ENCODE data around the gene KIAA1671.

The KIAA1671 gene

DNA sequence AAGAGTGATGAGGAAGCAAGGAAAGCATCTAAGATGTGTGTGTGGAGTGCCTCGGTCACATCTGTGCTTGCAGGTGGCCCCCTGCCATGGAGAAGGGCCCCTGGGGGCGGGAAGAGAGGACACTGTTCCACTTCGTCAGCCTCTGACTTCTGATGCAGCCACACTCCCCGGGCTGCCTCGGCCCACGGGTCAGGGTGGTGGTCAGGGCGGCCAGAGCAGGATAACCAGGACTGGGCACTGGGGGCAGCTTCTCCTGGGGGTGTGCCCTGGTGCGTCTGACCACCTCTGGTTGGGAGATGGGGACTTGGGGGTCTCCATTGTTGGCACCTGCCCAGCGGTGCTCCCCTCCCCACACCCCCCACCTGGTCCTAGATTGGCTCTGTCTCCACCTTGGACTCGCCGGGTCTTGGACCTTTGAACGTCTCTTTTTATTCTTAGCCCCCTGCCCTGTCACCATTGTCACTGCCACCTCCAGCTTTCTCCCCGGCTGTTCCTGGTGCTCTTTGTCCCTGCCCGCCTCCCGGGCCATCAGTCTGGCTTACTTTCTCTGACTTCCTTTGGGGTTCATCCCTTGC is 114.4 kb downstream of the KIAA1671 start:
- DNase-seq (ENCODE audit: low read depth in 3 of 3, low spot score in 1 of 3), result no peak

DNA sequence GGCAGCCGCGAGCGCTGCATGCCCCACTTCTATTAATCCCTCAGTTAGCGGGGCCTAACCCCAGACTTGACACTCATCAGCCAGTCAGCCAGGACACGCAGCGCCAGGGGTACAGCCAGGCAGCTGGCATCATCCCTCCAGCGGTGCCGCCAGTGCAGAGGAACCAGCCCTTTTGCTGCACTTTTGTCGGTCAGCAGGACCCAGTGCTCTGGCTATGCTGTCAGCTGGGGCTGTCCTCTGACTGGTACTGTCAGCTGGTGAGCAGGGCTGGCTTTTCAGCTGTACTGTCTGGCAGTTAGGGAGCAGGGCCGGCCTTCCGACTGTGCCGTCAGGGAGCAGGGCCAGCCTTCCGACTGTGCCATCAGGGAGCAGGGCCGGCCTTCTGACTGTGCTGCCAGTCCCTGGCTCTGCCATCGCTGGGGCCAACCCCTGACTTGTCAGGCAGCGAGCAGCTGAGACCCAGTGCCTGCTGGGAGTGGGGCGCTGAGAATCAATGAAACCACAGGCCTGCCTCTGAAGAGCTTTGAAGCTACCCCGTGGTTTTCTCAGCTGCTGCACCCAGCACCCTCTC is 115.4 kb downstream of the KIAA1671 start:
- DNase-seq (ENCODE audit: low read depth in 3 of 3, low spot score in 1 of 3), result peak; percentile 42 to 72 (median 68)

DNA sequence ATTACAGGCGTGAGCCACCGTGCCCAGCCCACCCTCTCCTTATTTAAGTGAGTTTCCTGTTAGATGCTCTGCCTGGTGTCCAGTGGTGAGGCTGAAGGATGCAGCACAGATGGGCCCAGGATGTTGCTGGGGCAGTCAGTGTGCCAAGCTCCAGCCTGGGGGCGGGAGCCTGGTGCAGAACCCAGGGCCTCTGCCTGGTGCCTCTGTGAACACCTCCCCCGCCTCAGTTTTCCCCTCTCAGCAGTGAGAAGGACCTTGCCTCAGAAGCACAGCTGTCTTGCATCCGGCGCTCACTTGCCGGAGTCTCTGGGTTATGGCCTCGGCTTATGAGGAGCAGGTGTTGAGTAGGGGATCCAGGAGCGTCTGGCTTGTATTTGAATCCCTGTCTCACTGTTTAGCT is 116.2 kb downstream of the KIAA1671 start:
- DNase-seq (ENCODE audit: low read depth in 3 of 3, low spot score in 1 of 3), result no peak

DNA sequence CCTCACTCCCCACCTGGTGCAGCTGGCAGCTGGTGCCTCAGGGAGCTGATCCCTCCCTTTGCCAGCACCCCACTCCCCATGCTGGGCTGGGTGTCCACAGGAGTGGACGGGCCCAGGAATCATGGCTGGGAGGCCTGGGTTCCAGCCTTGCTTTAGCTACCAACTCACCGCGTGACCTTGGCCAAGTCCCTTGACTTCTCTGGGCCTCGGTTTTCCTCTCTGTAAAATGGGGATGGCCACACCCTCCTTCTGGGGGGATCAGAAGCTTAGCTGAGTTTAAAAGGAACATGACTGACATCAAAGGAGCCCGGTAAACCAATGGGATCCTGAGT is 116.9 kb downstream of the KIAA1671 start:
- DNase-seq (ENCODE audit: low read depth in 3 of 3, low spot score in 1 of 3), result no peak

DNA sequence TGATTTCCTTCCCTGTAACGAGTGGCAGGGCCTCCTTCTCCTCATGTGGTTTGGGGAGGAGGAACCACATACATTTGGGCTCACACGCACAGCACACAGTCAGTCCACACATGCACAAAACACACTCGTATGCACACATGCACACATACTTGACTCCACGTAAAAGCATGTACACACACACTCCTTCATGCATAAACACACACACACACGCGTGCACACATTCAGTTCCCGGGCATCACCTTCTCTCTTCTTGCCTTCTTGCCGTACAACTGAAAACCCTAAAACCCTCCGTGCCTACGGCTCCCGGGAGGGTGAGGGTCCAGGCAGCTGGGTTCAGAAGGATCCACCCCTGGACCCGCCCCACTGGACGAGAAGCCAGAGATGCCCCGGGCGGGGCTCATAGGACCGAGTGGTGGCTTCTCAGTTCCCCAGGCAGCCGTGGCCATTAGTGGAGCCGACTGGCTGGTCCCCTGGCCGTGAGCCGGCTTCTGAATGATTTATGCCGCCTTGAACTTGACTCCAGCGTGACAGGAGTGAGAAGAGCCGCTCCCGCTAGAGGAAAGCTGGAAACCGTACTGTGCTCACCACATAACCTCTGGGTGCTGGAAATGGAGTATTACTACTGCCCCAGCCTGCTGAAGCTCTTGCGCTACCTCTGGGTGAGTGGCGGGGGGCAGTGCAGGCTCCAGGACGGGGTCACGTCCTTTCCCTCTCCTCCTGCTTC is 117.4 kb downstream of the KIAA1671 start:
- DNase-seq (ENCODE audit: low read depth in 3 of 3, low spot score in 1 of 3), result no peak

DNA sequence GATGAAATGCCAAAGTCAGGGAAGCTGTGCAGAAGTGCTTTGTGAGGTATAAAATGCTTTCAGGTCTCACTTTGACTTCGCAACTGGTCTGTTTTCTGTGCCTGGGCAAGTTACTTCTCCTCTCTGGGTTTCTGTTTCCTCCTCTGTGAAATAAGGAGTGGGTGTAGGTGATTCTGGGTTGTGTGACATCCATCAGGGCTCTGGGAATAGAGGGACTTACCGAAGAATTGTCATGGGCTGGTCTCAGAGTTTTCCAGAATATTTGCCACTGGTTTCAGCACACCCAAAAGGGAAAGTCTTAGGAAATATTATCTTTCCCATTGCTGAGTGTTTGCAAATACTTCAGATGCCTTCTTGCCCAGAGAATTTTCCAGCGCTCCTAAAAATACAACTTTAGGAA is 118.4 kb downstream of the KIAA1671 start:
- DNase-seq (ENCODE audit: low read depth in 3 of 3, low spot score in 1 of 3), result no peak

DNA sequence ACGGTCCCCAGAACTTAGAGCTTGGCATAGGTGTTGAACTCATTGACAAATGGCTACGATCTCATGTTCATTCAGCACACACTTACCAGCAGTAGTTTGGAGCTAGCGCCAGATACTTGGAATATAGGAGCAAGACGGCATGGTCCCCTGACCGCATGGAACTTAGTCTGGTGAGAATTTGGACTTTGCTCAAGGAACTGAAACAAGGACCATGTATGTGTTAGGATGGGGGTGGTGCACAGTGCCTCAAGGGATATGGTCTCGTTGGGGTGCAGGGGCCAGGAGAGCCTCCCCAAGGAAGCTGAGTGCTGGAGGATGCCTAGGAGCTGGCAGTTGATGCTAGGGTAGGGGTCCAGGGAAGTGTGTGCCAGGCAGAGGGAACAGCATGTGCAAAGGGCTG is 119.2 kb downstream of the KIAA1671 start:
- DNase-seq (ENCODE audit: low read depth in 3 of 3, low spot score in 1 of 3), result no peak

DNA sequence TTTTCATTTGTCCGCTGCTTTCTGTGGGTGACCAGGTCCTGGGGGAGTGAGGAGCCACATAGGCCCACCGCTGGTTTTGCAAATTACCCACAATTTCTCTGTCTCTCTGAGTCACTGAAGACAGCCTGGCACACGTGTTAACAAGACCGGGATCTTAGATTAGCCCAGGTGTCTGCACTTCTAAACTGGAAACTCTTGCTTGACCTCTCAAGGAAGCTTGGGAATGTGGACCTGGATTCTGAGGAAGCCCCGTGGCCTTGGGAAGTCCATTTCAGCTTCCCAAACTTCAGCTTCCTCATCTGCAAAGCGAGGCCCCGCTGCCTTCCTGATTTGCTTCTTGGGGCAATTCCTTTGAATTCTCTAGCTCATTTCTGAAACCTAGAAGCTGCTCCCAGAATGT is 119.9 kb downstream of the KIAA1671 start:
- DNase-seq (ENCODE audit: low read depth in 3 of 3, low spot score in 1 of 3), result no peak

DNA sequence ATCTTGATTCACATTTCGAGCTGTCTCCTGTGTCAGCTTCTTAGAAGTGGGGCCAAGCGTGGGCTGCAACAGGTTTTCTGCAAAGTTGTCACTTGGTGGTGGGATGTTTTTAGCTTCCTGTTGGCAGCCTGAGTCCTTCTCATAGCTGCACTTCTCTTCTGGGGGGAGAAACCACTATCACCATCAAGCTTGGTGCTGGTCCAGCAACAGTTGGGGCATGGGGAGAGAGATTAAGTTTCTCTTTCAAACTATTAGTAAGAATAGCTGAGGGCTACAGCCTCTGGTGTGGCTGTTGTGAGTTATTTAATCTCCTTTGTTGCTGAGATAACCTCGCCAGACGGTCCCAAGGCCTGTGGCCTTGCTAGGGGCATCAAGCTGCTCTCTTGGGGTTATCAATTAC is 123.8 kb downstream of the KIAA1671 start:
- peak in 1 of 3 donors; percentile 39 for DNase-seq (ENCODE audit: low read depth in 3 of 3, low spot score in 1 of 3)

DNA sequence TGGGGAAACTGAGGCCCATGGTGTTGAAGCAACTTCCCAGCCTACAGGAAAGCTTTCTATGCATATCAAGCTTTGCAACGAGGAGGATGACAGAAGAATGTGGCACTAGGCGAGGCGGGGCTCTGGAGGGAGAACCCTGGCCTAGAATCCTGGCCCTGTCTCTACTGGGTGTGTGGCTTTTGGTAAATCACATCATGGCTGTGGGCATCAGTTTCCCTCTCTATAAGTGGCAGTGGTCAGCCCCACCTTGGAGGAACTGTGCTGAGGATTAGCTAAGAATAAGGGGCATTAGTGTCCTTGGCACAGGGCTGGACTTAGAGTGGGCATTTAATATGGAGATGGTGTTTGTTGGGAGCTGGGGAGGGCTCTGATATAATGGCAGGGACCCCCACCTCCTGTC is 124.5 kb downstream of the KIAA1671 start:
- DNase-seq (ENCODE audit: low read depth in 3 of 3, low spot score in 1 of 3), result no peak

DNA sequence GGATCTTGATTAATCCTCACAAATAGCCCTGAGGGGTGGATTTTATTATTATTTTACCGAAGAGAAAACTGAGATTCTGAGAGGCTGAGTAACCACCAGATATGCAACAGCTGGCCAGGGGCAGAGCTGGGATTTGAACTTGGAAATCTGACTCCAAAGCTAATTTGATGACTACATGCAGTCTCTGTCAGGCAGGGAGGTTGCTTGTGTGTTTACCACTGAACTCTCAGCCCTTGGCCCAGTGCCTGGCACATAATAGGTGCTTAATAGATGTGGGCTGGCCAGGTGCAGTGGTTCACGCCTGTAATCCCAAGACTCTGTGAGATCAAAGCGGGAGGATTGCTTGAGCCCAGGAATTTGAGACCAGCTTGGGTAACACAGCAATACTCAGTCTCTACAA is 125.4 kb downstream of the KIAA1671 start:
- no peak for DNase-seq (ENCODE audit: low read depth in 3 of 3, low spot score in 1 of 3)

DNA sequence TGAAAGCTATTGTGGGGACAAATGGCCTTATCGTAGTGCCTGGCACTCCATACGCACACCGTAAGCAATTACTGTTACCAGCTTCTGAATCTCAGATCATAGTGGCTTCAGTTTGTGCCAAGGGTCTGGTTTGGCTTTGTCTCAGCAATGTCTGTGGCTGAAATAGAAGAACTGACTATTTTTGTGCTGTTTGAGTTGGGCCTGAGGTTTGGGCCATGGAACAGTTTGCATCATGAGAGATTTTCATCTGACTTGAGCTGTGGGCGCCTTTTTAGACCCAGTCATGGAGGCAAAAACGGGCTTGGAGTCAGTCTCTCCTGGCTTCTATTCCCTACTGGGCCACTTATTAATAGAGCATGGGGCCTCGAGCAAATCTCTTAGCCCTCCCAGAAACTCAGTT is 126.1 kb downstream of the KIAA1671 start:
- no peak for DNase-seq (ENCODE audit: low read depth in 3 of 3, low spot score in 1 of 3)

DNA sequence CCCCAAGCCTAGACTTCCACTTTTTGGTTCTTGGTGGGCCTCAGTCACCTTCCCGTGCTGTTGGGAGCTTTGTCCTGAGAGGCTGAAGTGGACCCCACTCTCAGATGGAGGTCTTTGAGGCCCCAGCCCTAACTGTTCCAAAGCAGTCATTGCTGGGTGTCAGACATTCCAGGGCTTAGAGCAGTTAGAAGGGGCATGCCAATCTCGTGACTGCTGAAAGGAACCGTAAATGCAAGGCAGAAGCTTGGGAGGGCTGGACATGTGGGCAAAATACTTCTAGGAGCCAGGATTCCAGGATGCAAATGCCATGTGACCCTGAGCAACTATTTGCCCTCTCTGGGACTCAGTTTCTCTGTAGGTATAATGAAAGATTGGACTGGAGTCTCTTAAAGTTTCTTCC is 128.3 kb downstream of the KIAA1671 start:
- no peak for DNase-seq (ENCODE audit: low read depth in 3 of 3, low spot score in 1 of 3)

DNA sequence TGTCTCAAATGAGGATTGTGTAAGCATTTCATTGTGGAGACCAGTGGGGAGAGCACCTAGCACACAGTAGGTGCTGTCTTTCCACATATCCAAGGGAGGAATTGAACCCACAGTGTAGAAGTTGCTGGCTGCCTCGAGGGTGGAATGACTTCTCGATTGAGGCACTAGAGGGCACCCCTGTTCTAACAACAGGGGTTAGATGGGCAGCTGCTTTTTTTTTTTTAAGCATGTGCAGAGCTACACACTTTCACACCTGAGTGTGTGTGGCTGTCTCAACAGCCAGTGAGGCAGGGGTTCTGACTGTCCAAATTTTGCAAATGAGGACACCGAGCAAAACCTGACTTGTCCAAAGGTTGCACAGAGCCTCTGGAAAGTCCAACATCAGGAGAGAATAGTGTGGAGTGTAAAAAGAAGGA is 128.9 kb downstream of the KIAA1671 start:
- DNase-seq (ENCODE audit: low read depth in 3 of 3, low spot score in 1 of 3), result no peak

DNA sequence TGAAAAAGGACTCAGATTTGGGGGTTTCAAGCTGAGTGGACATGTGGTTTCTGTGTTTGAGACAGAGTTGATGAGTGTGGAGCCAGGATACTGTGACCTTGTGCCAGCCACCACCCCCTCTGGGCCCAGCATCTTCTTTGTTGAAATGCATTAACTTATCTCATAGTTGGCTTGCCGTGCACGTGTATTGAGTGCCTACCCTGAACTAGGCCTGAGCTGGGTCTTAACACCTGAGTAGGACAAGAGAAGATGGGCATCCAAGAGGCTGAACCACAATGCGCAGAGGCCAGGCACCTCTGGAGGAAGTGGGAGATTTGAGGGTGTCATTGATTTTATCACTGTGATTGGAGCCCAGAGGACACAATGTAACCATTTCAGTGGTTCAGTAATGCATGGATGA is 129.6 kb downstream of the KIAA1671 start:
- no peak for DNase-seq (ENCODE audit: low read depth in 3 of 3, low spot score in 1 of 3)

DNA sequence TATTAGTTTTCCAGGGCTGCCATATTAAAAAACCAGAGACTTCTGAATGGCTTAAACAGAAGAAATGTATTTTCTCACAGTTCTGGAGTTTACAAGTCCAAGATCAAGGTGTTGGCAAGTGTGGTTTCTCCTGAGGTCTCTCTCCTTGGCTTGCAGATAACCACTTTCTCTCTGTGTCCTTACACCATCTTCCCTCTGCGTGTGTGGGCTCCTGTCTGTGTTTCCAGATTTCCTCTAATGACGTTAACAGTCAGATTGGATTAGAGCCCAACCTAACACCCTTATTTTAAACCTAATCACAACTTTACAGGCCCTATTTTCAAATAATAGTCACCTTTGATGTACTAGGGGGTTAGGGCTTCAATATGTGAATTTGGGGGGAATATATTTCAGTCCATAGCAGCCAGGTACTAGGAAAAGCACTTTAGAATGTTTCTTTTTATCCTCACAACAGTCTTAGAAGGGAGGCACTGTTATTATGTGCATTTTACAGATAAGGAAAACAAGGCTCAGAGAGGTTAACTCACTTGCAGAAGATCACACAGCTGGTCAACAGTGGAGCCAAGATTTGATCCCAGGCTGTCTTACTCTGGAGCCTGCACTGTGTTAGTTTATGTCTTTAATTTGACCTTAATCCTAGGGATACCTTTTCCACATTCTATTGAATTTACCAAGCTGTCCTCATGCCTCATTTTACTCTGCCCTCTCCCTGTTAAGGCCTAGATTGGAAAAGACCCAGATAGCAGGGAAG is 130.7 kb downstream of the KIAA1671 start:
- no peak for DNase-seq (ENCODE audit: low read depth in 3 of 3, low spot score in 1 of 3)

DNA sequence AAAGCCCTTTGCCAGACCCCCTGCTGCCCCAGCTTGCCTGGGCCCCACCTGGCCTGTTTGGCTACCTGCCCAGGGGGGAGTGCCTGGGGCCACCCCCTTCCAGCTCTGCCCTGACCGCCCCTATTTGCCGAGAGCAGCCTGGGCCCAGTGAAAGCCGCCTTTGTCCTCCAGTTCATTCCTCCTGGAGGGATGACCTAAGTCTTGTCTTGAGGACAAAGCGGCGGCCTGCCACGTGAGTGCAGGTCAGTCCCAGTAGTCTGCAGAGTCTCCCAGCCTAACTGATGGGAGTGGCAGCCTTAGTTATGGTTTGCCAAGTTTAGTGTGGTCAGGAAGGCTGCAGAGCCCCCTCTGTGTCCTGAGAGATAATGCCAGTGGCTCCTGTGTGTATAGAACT is 131.3 kb downstream of the KIAA1671 start:
- DNase-seq (ENCODE audit: low read depth in 3 of 3, low spot score in 1 of 3), result no peak

DNA sequence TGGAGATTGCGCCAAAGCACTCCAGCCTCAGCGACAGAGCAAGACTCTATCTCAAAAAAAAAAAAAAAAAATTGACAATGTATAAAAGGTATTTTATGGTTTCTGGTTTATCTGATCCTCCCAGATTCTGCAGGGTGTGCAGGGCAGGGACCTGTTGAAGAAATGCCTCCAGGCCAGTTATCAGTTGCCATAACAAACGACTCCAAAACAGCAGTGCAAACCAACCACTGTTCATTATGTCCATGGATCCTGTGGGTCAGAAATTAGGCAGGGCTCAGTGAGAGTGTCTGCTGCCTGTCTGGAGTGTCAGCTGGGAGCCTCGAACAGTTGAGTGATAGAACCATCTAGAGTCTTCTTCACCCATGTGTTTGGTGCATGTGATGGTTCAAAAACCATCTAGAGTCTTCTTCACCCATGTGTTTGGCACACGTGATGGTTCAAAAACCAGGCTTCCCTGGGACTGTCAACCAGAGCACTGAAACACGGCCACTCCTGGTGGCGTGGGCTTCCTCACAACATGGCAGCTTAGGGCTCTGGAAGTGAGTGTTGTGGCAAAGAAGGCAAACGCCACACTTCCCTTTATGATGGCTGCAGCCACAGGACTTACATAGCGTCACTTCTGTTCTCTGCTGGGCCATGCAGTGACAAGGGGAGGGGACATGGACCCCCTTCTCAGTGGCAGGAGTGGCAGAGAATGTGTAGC is 132.0 kb downstream of the KIAA1671 start:
- no peak for DNase-seq (ENCODE audit: low read depth in 3 of 3, low spot score in 1 of 3)

DNA sequence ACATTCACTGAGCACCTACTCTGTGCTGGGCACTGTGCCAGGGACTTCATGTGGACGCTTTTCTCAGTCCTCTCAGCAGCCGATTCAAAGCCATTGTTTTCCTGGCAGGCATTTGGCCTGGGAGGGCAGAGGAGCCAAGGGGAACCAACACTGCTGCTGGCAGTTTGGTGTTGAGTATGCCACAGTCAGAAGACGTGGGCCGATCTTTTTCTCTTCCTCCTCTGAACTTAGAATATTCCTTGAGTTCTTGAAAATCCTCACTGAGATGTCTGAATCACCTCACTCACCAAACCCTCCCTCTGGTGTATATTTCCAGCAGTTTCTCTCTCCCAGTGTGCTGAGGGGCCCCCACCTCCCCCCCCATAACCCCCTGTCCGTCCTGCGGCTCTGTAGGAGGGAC is 132.6 kb downstream of the KIAA1671 start:
- no peak for DNase-seq (ENCODE audit: low read depth in 3 of 3, low spot score in 1 of 3)

DNA sequence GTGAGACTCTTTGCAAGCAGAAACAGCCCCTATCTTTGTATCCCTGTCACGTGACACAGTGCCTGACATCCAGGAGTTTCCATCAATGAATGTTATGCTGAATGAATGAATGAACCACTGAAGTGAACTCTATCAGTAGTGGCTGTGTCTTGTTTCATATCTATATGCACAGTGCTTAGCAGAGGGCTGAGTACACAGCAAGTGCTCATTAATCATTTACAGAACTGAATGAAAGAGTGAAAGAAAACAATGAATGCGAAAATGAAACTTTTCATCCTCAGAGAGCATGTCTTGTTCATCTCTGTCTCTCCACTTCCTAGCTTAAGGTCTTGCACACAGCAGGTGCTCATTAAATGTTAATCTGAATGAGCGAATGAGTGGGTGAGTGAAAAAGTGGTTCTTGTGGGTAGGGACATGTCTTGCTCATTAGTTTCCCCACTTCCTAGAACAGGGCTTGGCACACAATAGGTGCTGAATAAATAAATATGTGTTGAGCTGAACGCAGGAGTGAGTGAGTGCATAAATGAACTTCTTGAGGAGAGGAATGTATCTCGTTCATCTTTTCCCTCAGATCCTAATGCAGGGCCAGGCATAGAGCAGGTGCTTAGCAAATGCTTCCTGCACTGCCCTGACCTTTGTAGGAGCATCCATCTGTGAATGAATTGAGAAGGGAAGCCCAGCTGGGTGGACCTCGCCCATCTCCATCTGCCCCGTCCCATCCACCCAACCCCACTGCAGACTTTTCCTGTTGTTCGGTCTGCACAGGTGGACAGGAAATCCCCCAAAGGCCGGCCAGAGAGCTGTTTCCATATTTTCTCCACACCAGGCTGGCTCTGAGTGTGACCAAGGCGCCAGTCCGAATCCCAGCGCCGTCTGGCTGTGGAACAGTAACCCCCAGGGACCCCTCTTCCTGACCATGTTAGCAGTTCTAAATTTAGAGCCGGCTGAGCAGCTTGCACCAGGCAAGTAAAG is 133.7 kb downstream of the KIAA1671 start:
- no peak for DNase-seq (ENCODE audit: low read depth in 3 of 3, low spot score in 1 of 3)

DNA sequence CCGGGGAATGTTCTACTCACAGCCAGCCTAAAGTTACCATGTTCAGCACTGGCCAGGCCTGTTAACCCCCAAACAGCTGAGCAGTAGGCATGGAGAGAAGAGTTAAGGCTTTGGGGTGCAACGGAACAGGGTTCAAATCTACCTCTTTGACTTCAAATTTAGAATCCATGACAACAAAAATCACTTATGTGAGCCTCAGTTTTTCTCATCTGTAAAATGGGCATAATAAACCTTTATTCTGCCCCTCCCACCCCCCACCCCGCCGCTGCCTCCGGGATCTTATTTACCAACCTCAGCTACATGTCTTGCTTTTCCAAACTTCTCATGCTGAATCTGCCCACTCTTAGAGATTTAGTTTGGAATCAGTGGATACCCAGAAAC is 134.4 kb downstream of the KIAA1671 start:
- no peak for DNase-seq (ENCODE audit: low read depth in 3 of 3, low spot score in 1 of 3)
